ENCODE data around the gene GBP6. TPM values are rescaled to one million over a fixed set of nuclear protein-coding genes. Genes with fewer than 3 reads are reported as not detected.

The GBP6 gene
- polyA plus RNA-seq, 1 of the 3 experiments (the other 2 are of a cell fraction) = not detected

- no peak overlapping the region for H3K4me3 ChIP-seq (ENCODE audit: low read depth in 2 of 2, low read length in 1 of 2)
- H3K4me2 ChIP-seq = no peak overlapping the region
- no peak overlapping the region for H3K27ac ChIP-seq (ENCODE audit: low read depth in 2 of 2, low read length in 1 of 2)
- ChIA-PET POLR2A (no interaction called here), CTCF (interaction anchor here (1.9 kb wide), 1 partner anchor 267 kb away, joined by 6 read pairs; no protein-coding TSS in a partner anchor)
- TF ChIP-seq RXRA (IDR thresholded peaks at IDR 0.05; ENCODE audit: borderline replicate concordance, low read depth) (no peak), TAF1 (IDR thresholded peaks at IDR 0.05; ENCODE audit: borderline replicate concordance, low read depth, low read length) (no peak), SIN3A (IDR thresholded peaks at IDR 0.05; ENCODE audit: borderline replicate concordance, low read depth, low read length) (no peak), RCOR1 (IDR thresholded peaks at IDR 0.05; ENCODE audit: low read length) (no peak), FOXJ3 (CRISPR knock-in tag; IDR thresholded peaks at IDR 0.05) (no peak), RFX5 (IDR thresholded peaks at IDR 0.05; ENCODE audit: low read length) (no peak)
- TF ChIP-seq, protein P1, sequence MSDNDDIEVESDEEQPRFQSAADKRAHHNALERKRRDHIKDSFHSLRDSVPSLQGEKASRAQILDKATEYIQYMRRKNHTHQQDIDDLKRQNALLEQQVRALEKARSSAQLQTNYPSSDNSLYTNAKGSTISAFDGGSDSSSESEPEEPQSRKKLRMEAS (IDR thresholded peaks at IDR 0.05; ENCODE audit: low read depth) = no peak
- no peaks in the 10 kb centered on the region for H3K9me3 ChIP-seq
- H3K9ac ChIP-seq = no peak overlapping the region
- no peaks in the 10 kb centered on the region for H3F3A ChIP-seq (replicated peaks; ENCODE audit: insufficient read depth)
- no peaks in the 10 kb centered on the region for H3K36me3 ChIP-seq (replicated peaks in 1 of 2; ENCODE audit: control insufficient read depth in 1 of 2, insufficient read depth in 2 of 2, low read length in 1 of 2)
- no peaks in the 10 kb centered on the region for H3K79me2 ChIP-seq (ENCODE audit: insufficient read depth)
- H3K27me3 ChIP-seq (ENCODE audit: insufficient read depth) = no peaks in the 10 kb centered on the region
- no peaks in the 10 kb centered on the region for H3K4me1 ChIP-seq (ENCODE audit: control insufficient read depth in 1 of 2, insufficient read depth in 2 of 2, low read depth in 1 of 2, low read length in 1 of 2)
- H3K9me2 ChIP-seq = no peaks in the 10 kb centered on the region
- DNase-seq = no peak
- H4K20me1 ChIP-seq (ENCODE audit: insufficient read depth) = no peaks in the 10 kb centered on the region
- WGBS (ENCODE audit: low lambda C conversion rate) = 32% methylated on average over 2 of the region's 2 CpGs
- no peak overlapping the region for H2AFZ ChIP-seq (ENCODE audit: low read depth)
Measured at GRCh38 chr1:89352421-89352820, 11.4 kb upstream of the GBP6 start.

DNA sequence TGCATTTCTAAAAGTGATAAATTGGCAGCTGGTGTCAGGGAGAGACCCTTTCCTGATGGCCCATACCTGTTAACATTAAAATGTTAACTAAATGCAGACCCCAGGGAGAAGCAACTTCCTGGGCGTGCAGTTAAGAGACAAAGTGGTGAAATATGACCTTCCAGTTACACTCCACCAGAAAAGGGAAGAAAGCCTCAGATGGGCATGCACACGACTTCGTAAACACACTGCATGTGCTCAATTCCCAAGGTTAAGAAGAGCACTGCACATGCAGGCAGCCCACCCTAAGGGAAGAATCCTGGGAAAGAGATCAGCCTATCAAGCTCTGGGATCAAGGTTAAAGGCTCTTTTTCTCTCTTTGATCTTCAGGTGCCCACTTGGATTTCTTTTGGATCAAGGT, 9.7 kb upstream of the GBP6 start:
- no peaks in the 10 kb centered on the region for H3K27me3 ChIP-seq (ENCODE audit: insufficient read depth)
- no peak for DNase-seq
- no peaks in the 10 kb centered on the region for H3K79me2 ChIP-seq (ENCODE audit: insufficient read depth)
- CTCF ChIA-PET = interaction anchor here (1.0 to 2.4 kb wide), 2 partner anchors 268 to 370 kb away, joined by 3 to 7 read pairs; no protein-coding TSS in a partner anchor
- no peak overlapping the region for H3K9ac ChIP-seq
- no peaks in the 10 kb centered on the region; a peak in 1 of 4 replicates for H3K4me1 ChIP-seq (ENCODE audit: control insufficient read depth in 1 of 2, insufficient read depth in 2 of 2, low read depth in 1 of 2, low read length in 1 of 2)
- H4K20me1 ChIP-seq (ENCODE audit: insufficient read depth) = no peaks in the 10 kb centered on the region
- H3K4me2 ChIP-seq = no peak overlapping the region
- POLR2A ChIA-PET = no interaction called here
- H3K9me3 ChIP-seq = no peaks in the 10 kb centered on the region
- no peaks in the 10 kb centered on the region for H3F3A ChIP-seq (replicated peaks; ENCODE audit: insufficient read depth)
- 57% methylated on average over 3 of the region's 3 CpGs for WGBS (ENCODE audit: low lambda C conversion rate)
- H3K4me3 ChIP-seq (ENCODE audit: low read depth in 2 of 2, low read length in 1 of 2) = no peak overlapping the region
- no peaks in the 10 kb centered on the region for H3K9me2 ChIP-seq
- H3K27ac ChIP-seq (ENCODE audit: low read depth in 2 of 2, low read length in 1 of 2) = no peak overlapping the region
- TF ChIP-seq POLR2AphosphoS5 (IDR thresholded peaks at IDR 0.05; ENCODE audit: low read depth, low read length) (no peak), CTCF (IDR thresholded peaks at IDR 0.05) (no peak), MEF2A (IDR thresholded peaks at IDR 0.05; ENCODE audit: borderline replicate concordance, low read depth) (no peak), PBX3 (IDR thresholded peaks at IDR 0.05) (no peak), FOSL2 (IDR thresholded peaks at IDR 0.05; ENCODE audit: borderline replicate concordance, low read depth) (no peak), RXRA (IDR thresholded peaks at IDR 0.05; ENCODE audit: borderline replicate concordance, low read depth) (no peak), EP300 (IDR thresholded peaks at IDR 0.05; ENCODE audit: borderline replicate concordance in 1 of 2, low read depth in 1 of 2, low read length in 1 of 2) (no peak), JUND (IDR thresholded peaks at IDR 0.05) (no peak), RCOR1 (IDR thresholded peaks at IDR 0.05; ENCODE audit: low read length) (no peak), RAD21 (IDR thresholded peaks at IDR 0.05; ENCODE audit: low read length) (no peak), MXI1 (IDR thresholded peaks at IDR 0.05; ENCODE audit: low read depth, low read length) (no peak), YY1 (IDR thresholded peaks at IDR 0.05; ENCODE audit: low read depth) (no peak), GATA2 (CRISPR knock-in tag; IDR thresholded peaks at IDR 0.05) (no peak), TEAD4 (IDR thresholded peaks at IDR 0.05; ENCODE audit: borderline replicate concordance, insufficient read depth) (no peak), FOXM1 (IDR thresholded peaks at IDR 0.05; ENCODE audit: low read depth) (no peak)
- TF ChIP-seq, protein P1 (IDR thresholded peaks at IDR 0.05; ENCODE audit: low read depth) = no peak
- no peaks in the 10 kb centered on the region for H3K36me3 ChIP-seq (replicated peaks in 1 of 2; ENCODE audit: control insufficient read depth in 1 of 2, insufficient read depth in 2 of 2, low read length in 1 of 2)
- no peak overlapping the region for H2AFZ ChIP-seq (ENCODE audit: low read depth)

Data from SK-N-SH (cell line).